H9 (cell line): ENCODE data around the gene CATSPERE. TPM values are rescaled to one million over a fixed set of nuclear protein-coding genes. Genes with fewer than 3 reads are reported as not detected.

Experiments used
- DNase-seq: peaks from one replicate; pipeline ENCODE4 v3.0.0-alpha.2; 2017
- H2AFZ ChIP-seq: one replicate; pipeline ENCODE4 v1.6.1; 2013; ENCODE audit warnings: mild to moderate bottlenecking, low read length, control low read depth, moderate library complexity
- H2AK5ac ChIP-seq: 2 replicates; pipeline ENCODE4 v1.6.1; 2013; ENCODE audit warnings: low read length, control low read depth, mixed read lengths; ENCODE audit not compliant: insufficient read length
- H2BK120ac ChIP-seq: one replicate; pipeline ENCODE4 v1.6.1; 2013; ENCODE audit warnings: low read depth, mild to moderate bottlenecking, low read length, control low read depth, inconsistent platforms; ENCODE audit not compliant: poor library complexity, severe bottlenecking
- H2BK12ac ChIP-seq: 2 replicates; pipeline ENCODE4 v1.6.1; 2013; ENCODE audit warnings: low read length, control low read depth, mixed read lengths, low read depth; ENCODE audit not compliant: insufficient read length
- H2BK15ac ChIP-seq: 2 replicates; pipeline ENCODE4 v1.6.1; 2013; ENCODE audit warnings: low read depth, low read length, control low read depth
- H2BK20ac ChIP-seq: one replicate; pipeline ENCODE4 v1.6.1; 2013; ENCODE audit warnings: low read depth, mild to moderate bottlenecking, low read length, control low read depth, inconsistent platforms; ENCODE audit not compliant: poor library complexity, severe bottlenecking
- H2BK5ac ChIP-seq: 2 replicates; pipeline ENCODE4 v1.6.1; 2013; ENCODE audit warnings: low read length, control low read depth, mixed read lengths; ENCODE audit not compliant: insufficient read length
- H3K14ac ChIP-seq: 2 replicates; pipeline ENCODE4 v1.6.1; 2013; ENCODE audit warnings: low read length, control low read depth; ENCODE audit not compliant: insufficient read depth
- H3K18ac ChIP-seq: 2 replicates; pipeline ENCODE4 v1.6.1; 2013; ENCODE audit warnings: low read depth, mild to moderate bottlenecking, mixed read lengths, low read length, control low read depth; ENCODE audit not compliant: insufficient read length
- H3K23ac ChIP-seq: 2 replicates; pipeline ENCODE4 v1.6.1; 2013; ENCODE audit warnings: low read length, control low read depth, mixed read lengths, low read depth; ENCODE audit not compliant: insufficient read length
- H3K23me2 ChIP-seq: 2 replicates; pipeline ENCODE4 v1.6.1; 2013; ENCODE audit warnings: low read depth, mild to moderate bottlenecking, mixed read lengths, low read length, control low read depth; ENCODE audit not compliant: insufficient read length, poor library complexity, severe bottlenecking
- H3K27ac ChIP-seq: 2 replicates; pipeline ENCODE4 v1.5.1; 2013; ENCODE audit warnings: low read length, control low read depth, mixed read lengths, low read depth; ENCODE audit not compliant: insufficient read length
- H3K27me3 ChIP-seq: 2 replicates; pipeline ENCODE4 v1.6.1; 2013; ENCODE audit warnings: low read length, control low read depth, inconsistent platforms; ENCODE audit not compliant: insufficient read depth
- H3K4ac ChIP-seq: 2 replicates; pipeline ENCODE4 v1.6.1; 2013; ENCODE audit warnings: low read depth, mild to moderate bottlenecking, control low read depth, inconsistent platforms, low read length, moderate library complexity
- H3K4me1 ChIP-seq: 2 replicates; pipeline ENCODE4 v1.6.1; 2013; ENCODE audit warnings: low read length, control low read depth, inconsistent platforms; ENCODE audit not compliant: insufficient read depth
- H3K4me2 ChIP-seq: 2 replicates; pipeline ENCODE4 v1.6.1; 2013; ENCODE audit warnings: low read length, control low read depth, mixed read lengths; ENCODE audit not compliant: insufficient read length, insufficient read depth
- H3K56ac ChIP-seq: 2 replicates; pipeline ENCODE4 v1.6.1; 2013; ENCODE audit warnings: low read depth, mild to moderate bottlenecking, mixed read lengths, low read length, control low read depth; ENCODE audit not compliant: insufficient read length
- H3K79me1 ChIP-seq: 2 replicates; pipeline ENCODE4 v1.6.1; 2013; ENCODE audit warnings: low read depth, mild to moderate bottlenecking, moderate library complexity, low read length, control low read depth, inconsistent platforms; ENCODE audit not compliant: insufficient read depth, poor library complexity, severe bottlenecking
- H3K79me2 ChIP-seq: 2 replicates; pipeline ENCODE4 v1.6.1; 2013; ENCODE audit warnings: low read length, control low read depth, inconsistent platforms; ENCODE audit not compliant: insufficient read depth
- H3K9ac ChIP-seq: 2 replicates; pipeline ENCODE4 v1.6.1; 2013; ENCODE audit warnings: low read length, control low read depth, mixed read lengths; ENCODE audit not compliant: insufficient read length; ENCODE audit errors: extremely low read depth
- H3K9me3 ChIP-seq: one replicate; pipeline ENCODE4 v1.6.1; 2013; ENCODE audit warnings: low read depth, low read length, inconsistent platforms; ENCODE audit not compliant: control insufficient read depth
- H3T11ph ChIP-seq: one replicate; pipeline ENCODE4 v1.6.1; 2013; ENCODE audit warnings: mild to moderate bottlenecking, low read length, control low read depth, inconsistent platforms
- H4K20me1 ChIP-seq: one replicate; pipeline ENCODE4 v1.6.1; 2013; ENCODE audit not compliant: control insufficient read depth, insufficient read length, insufficient read depth
- H4K5ac ChIP-seq: 2 replicates; pipeline ENCODE4 v1.6.1; 2013; ENCODE audit warnings: low read depth, mild to moderate bottlenecking, mixed read lengths, low read length, control low read depth; ENCODE audit not compliant: insufficient read length
- H4K8ac ChIP-seq: replicated peaks from 2 replicates; pipeline ENCODE4 v1.6.1; 2013; ENCODE audit warnings: low read length, control low read depth, mixed read lengths, low read depth; ENCODE audit not compliant: insufficient read length
- H4K91ac ChIP-seq: 2 replicates; pipeline ENCODE4 v1.6.1; 2013; ENCODE audit warnings: low read depth, mild to moderate bottlenecking, moderate library complexity, mixed read lengths, low read length, control low read depth; ENCODE audit not compliant: insufficient read length
- H3K27ac Mint-ChIP-seq, 3 experiments: 2 replicates in 2 of 3; 3 replicates in 1 of 3; pipeline ENCODE4 v1.8.0; 2020 to 2021; ENCODE audit warnings: mixed read lengths in 3 of 3, mild to moderate bottlenecking in 1 of 3, moderate library complexity in 1 of 3
- H3K27me3 Mint-ChIP-seq: 2 replicates; pipeline ENCODE4 v1.8.0; 2021; ENCODE audit warnings: low read depth, mild to moderate bottlenecking, moderate library complexity, mixed read lengths
- H3K36me3 Mint-ChIP-seq, 3 experiments: 2 replicates in 2 of 3; 3 replicates in 1 of 3; pipeline ENCODE4 v1.8.0; 2020 to 2021; ENCODE audit warnings: low read depth in 3 of 3, mixed read lengths in 3 of 3; ENCODE audit not compliant: insufficient read depth in 1 of 3
- H3K4me1 Mint-ChIP-seq, 2 experiments: 2 replicates each; pipeline ENCODE4 v1.8.0; 2020; ENCODE audit warnings: mixed read lengths in 2 of 2
- H3K4me3 Mint-ChIP-seq, 2 experiments: 2 replicates in 1 of 2; 3 replicates in 1 of 2; pipeline ENCODE4 v1.8.0; 2020 to 2021; ENCODE audit warnings: mild to moderate bottlenecking in 2 of 2, mixed read lengths in 2 of 2, moderate library complexity in 1 of 2
- H3K9me3 Mint-ChIP-seq, 2 experiments: 2 replicates in 1 of 2; 3 replicates in 1 of 2; pipeline ENCODE4 v1.8.0; 2020; ENCODE audit warnings: mild to moderate bottlenecking in 2 of 2, mixed read lengths in 2 of 2, moderate library complexity in 1 of 2
- CTCF ChIP-seq: fragments of 200-600 bp; sonication (generic); conservative IDR thresholded peaks from 3 replicates; pipeline ENCODE4 v1.8.0; 2021; ENCODE audit warnings: antibody characterized with exemption, mild to moderate bottlenecking
- WGBS: extraction: QIAGEN DNeasy Blood & Tissue Kit; methylation state at CpG from one replicate; pipeline ENCODE4 v1.1.7; 2013; ENCODE audit warnings: missing lambda C conversion rate, low lambda C conversion rate, mixed read lengths; ENCODE audit not compliant: insufficient read length; ENCODE audit errors: extremely low coverage; 5-methylcytosine and 5-hydroxymethylcytosine counted together
- total RNA-seq: library from RNA; stranded (reverse); gene quantifications from 2 replicates; pipeline ENCODE4 v1.2.1, GENCODE V29; 2021

CATSPERE gene
- total RNA-seq, 1 experiment from 2014 or later, result 0.31 TPM

- Histone ChIP-seq H2BK5ac (no peak overlapping the region), H2BK12ac (no peak overlapping the region), H4K8ac (no peak overlapping the region), H3K27me3 (no peaks in the 10 kb centered on the region), H4K20me1 (no peaks in the 10 kb centered on the region), H3K79me2 (no peaks in the 10 kb centered on the region), H3K79me1 (no peaks in the 10 kb centered on the region), H3T11ph (no peak overlapping the region), H3K4ac (no peak overlapping the region), H3K4me1 (no peaks in the 10 kb centered on the region), H3K9ac (no peak overlapping the region), H2BK20ac (no peak overlapping the region), H3K23ac (no peak overlapping the region), H3K9me3 (no peaks in the 10 kb centered on the region), H2AFZ (no peak overlapping the region), H3K18ac (no peak overlapping the region), H3K23me2 (no peaks in the 10 kb centered on the region), H3K27ac (no peak overlapping the region), H3K4me2 (no peak overlapping the region), H4K91ac (no peak overlapping the region), H3K56ac (no peak overlapping the region), H2AK5ac (no peak overlapping the region), H3K14ac (no peak overlapping the region), H2BK120ac (no peak overlapping the region), H4K5ac (no peak overlapping the region), H2BK15ac (no peak overlapping the region)
- WGBS, result no CpG with 5 or more reads among the region's 14 CpGs
- Mint-ChIP-seq H3K4me1 (peaks cover 6 to 8% of the 10 kb centered on the region in 2 experiments), H3K9me3 (peaks cover 10 to 23% of the 10 kb centered on the region in 2 experiments), H3K36me3 (peaks cover 8 to 19% (median 13%) of the 10 kb centered on the region in 3 experiments; a peak in 6 of 7 replicates), H3K27me3 (peaks cover 4% of the 10 kb centered on the region), H3K27ac (no peak overlapping the region), H3K4me3 (no peak overlapping the region)
- no peak for DNase-seq
- TF ChIP-seq CTCF, result no peak
Measured at GRCh38 chr1:244642988-244643387, 181.9 kb downstream of the CATSPERE start.
